ENCODE data around the gene THRB. TPM values are rescaled to one million over a fixed set of nuclear protein-coding genes. Genes with fewer than 3 reads are reported as not detected.

THRB gene
- total RNA-seq, 1 donor from 2014 or later: 22.8 TPM

DNA sequence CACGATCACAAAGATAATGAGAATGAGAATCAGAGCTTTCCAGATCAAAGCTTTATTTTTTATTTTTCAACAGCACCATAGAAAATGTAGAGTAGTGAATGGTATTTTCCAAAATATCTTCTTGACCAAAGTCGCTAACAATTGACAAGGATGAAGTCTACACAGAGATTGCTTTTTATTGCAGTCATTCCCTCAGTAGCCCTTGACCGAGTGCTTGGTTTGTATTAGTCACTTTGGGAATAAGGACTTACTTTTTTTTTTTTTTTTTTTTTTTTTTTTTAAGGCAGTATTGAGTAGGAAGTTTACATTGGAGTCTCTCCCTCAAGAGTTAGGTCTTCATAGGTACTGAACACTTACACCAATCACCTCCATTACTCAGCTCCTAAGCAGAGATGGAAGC, 39.8 kb downstream of the THRB start:
- intact Hi-C loops (cut with DNase I): loop anchor here (5.0 kb wide), 1 partner anchor 1388 kb away; no protein-coding TSS in a partner anchor
- Histone ChIP-seq H3K4me1 (peaks cover 8% of the 10 kb centered on the region), H3K27me3 (no peaks in the 10 kb centered on the region), H3K27ac (no peak overlapping the region), H3K36me3 (no peaks in the 10 kb centered on the region), H3K9me3 (no peaks in the 10 kb centered on the region), H3K4me3 (no peak overlapping the region)
- DNase-seq (ENCODE audit: extremely low spot score in 2 of 2): no peak
- TF ChIP-seq POLR2A (IDR thresholded peaks at IDR 0.05) (no peak), POLR2AphosphoS5 (IDR thresholded peaks at IDR 0.05; ENCODE audit: insufficient read depth in 1 of 2, low read depth in 1 of 2) (no peak)
- TF ChIP-seq, protein P1, sequence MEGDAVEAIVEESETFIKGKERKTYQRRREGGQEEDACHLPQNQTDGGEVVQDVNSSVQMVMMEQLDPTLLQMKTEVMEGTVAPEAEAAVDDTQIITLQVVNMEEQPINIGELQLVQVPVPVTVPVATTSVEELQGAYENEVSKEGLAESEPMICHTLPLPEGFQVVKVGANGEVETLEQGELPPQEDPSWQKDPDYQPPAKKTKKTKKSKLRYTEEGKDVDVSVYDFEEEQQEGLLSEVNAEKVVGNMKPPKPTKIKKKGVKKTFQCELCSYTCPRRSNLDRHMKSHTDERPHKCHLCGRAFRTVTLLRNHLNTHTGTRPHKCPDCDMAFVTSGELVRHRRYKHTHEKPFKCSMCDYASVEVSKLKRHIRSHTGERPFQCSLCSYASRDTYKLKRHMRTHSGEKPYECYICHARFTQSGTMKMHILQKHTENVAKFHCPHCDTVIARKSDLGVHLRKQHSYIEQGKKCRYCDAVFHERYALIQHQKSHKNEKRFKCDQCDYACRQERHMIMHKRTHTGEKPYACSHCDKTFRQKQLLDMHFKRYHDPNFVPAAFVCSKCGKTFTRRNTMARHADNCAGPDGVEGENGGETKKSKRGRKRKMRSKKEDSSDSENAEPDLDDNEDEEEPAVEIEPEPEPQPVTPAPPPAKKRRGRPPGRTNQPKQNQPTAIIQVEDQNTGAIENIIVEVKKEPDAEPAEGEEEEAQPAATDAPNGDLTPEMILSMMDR (IDR thresholded peaks at IDR 0.05): no peak

DNA sequence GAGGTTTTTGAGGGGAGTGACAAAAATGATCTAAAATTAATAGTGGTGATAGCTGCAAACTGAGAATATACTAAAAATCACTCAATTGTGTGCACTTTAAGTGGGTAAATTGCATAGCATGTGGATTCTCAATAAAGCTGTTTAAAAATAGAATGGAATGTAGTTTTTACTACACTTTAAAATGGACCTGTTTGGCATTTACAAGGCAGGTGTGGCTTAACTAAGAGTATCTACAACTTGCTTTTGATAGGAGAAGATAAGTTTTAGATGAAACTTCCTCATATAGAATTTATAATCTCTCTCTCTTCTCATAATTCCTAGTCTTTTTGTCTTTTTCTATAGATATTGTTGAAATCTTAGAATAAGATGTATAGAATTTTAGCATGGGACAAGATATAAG, 40.3 kb downstream of the THRB start:
- Histone ChIP-seq H3K27me3 (no peaks in the 10 kb centered on the region), H3K4me3 (no peak overlapping the region), H3K36me3 (no peaks in the 10 kb centered on the region), H3K4me1 (peaks cover 8% of the 10 kb centered on the region), H3K9me3 (no peaks in the 10 kb centered on the region), H3K27ac (no peak overlapping the region)
- no peak for DNase-seq (ENCODE audit: extremely low spot score in 2 of 2)
- no peak for TF ChIP-seq POLR2AphosphoS5 (IDR thresholded peaks at IDR 0.05; ENCODE audit: insufficient read depth in 1 of 2, low read depth in 1 of 2)
- TF ChIP-seq, protein P1 (IDR thresholded peaks at IDR 0.05): no peak
- TF ChIP-seq POLR2A (IDR thresholded peaks at IDR 0.05): no peak
- intact Hi-C loops (cut with DNase I): no loop called here

DNA sequence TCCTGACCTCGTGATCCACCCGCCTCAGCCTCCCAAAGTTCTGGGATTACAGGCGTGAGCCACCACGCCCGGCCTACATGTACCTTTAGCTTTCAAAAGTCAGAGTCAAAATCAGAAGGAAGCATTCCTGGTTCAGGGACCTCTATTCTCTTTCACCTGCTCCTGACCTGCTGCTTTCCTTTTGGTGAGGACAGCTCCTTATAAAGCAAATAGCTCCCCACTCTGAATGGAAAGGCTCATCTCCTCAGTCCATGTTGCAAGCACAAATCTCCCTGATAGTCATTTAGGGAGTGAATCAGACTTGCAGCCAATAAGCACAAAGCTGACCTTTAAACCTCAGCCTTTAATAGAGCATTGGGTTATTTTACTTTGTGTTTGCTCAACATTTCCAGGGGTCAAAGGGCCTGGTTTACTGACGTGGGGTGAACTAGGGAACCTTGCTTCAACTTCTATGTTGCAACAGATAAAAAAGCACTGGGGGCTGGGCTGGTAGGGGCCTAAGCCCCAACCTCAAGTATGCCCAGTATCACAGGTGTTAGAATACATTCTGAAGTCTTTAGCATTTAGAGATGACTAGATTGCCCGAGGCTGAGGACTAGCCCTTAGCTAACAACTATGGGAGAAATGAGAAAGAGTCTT, 43.1 kb downstream of the THRB start:
- DNase-seq (ENCODE audit: extremely low spot score in 2 of 2): no peak
- Histone ChIP-seq H3K36me3 (no peaks in the 10 kb centered on the region), H3K4me3 (no peak overlapping the region), H3K4me1 (peaks cover 8% of the 10 kb centered on the region), H3K27ac (no peak overlapping the region), H3K27me3 (no peaks in the 10 kb centered on the region), H3K9me3 (no peaks in the 10 kb centered on the region)
- TF ChIP-seq POLR2AphosphoS5 (IDR thresholded peaks at IDR 0.05; ENCODE audit: insufficient read depth in 1 of 2, low read depth in 1 of 2) (no peak), POLR2A (IDR thresholded peaks at IDR 0.05) (no peak)
- TF ChIP-seq, protein P1 (IDR thresholded peaks at IDR 0.05): no peak
- intact Hi-C loops (cut with DNase I): no loop called here

DNA sequence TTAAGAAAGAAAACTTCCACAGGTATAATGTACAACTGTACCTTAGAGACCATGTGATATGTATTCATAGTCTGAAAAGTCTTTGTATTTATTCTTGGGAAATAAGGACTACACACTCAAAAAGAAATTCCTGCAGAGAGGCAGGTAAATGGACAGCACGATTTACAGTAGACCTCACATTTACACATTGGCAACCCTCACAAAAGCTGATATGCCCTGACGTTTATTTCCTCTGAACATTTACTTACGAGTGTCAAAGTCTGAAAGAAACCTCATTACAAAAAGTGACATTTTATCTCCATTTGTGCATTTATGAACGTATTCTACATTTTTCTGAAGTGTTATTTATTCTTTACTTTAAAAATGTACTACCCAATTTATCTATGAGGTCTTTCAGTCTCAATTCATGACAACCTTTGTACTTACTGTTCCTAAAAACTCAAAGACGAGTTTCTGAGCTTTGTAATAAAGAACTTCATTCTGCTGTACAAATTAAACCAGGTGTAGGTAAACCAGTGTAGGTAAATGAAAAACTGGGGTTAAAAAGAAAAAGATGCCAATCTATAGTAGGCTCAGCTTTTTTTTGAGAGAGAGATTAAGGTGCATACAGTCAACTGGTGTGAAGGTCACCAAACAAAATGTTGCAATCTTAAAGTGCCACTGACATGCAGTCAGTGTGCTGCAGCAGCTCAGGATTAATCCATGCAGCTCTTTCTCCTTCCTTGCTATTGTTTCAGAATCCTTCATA, 44.3 kb downstream of the THRB start:
- Histone ChIP-seq H3K27me3 (no peaks in the 10 kb centered on the region), H3K9me3 (no peaks in the 10 kb centered on the region), H3K36me3 (no peaks in the 10 kb centered on the region), H3K27ac (no peak overlapping the region), H3K4me1 (peaks cover 8% of the 10 kb centered on the region), H3K4me3 (no peak overlapping the region)
- TF ChIP-seq, protein P1 (IDR thresholded peaks at IDR 0.05): no peak
- TF ChIP-seq POLR2AphosphoS5 (IDR thresholded peaks at IDR 0.05; ENCODE audit: insufficient read depth in 1 of 2, low read depth in 1 of 2): no peak
- TF ChIP-seq POLR2A (IDR thresholded peaks at IDR 0.05): no peak
- no peak for DNase-seq (ENCODE audit: extremely low spot score in 2 of 2)
- intact Hi-C loops (cut with DNase I): no loop called here

DNA sequence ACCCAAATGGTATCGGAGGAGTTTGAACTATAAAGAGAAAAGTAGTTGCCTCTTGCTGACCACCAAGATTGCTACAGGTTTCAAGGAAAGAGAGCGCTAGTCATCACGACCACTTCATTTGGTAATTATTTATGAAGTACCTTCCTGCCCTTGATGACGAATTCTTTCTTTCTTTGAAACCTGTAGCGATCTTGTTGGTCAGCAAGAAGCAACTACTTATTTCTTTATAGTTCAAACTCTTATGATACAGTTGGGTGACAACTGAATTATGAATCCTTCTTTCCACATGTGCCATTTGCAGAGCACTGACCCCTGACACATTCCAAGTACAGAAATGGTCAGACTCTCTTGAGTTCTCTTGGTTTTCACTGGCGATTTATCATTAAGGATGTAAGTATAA, 46.8 kb downstream of the THRB start:
- no peak for DNase-seq (ENCODE audit: extremely low spot score in 2 of 2)
- intact Hi-C loops (cut with DNase I): no loop called here

More for the DNA sequence above, 46.8 kb downstream of the THRB start:
- Histone ChIP-seq H3K4me3 (no peak overlapping the region), H3K4me1 (peaks cover 8% of the 10 kb centered on the region), H3K27me3 (no peaks in the 10 kb centered on the region), H3K9me3 (no peaks in the 10 kb centered on the region), H3K27ac (no peak overlapping the region), H3K36me3 (no peaks in the 10 kb centered on the region)
- TF ChIP-seq POLR2AphosphoS5 (IDR thresholded peaks at IDR 0.05; ENCODE audit: insufficient read depth in 1 of 2, low read depth in 1 of 2) (no peak), POLR2A (IDR thresholded peaks at IDR 0.05) (no peak)
- TF ChIP-seq, protein P1 (IDR thresholded peaks at IDR 0.05): no peak

All from vagina (tissue), 2 donors.